ENCODE results near the gene CTSA.

The CTSA gene

DNA sequence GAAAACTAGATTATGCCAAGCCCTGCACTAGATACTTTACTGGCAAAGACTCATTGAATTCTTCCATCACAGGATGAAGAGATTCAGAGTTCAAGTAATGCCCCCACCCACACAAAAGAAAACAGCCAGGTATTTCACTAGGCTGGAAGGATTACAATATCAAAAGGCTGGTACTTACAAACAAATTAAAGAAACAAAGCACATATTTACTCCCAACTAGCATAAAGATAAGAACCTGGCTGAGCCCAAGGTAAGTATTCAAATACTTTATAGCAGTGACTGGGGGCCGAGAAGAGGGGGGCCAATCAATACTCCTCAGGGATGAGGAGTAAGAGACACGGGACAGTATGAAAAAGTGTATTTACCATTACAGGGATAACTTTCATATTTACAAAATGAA, 37.7 kb upstream of the CTSA start:
- H3K27ac ChIP-seq (ENCODE audit: low read length): no peak overlapping the region
- H4K20me1 ChIP-seq (ENCODE audit: insufficient read depth, low read length): no peaks in the 10 kb centered on the region
- H3K9ac ChIP-seq (ENCODE audit: low read length): no peak overlapping the region
- no peaks in the 10 kb centered on the region for H3K9me3 ChIP-seq (ENCODE audit: insufficient read depth, low read length)
- H3K4me1 ChIP-seq (ENCODE audit: low read length): peaks cover 13% of the 10 kb centered on the region
- H3K36me3 ChIP-seq (replicated peaks; ENCODE audit: low read depth, low read length): peaks cover 7% of the 10 kb centered on the region
- peaks cover 16% of the 10 kb centered on the region for H3K79me2 ChIP-seq (ENCODE audit: low read length)
- no peaks in the 10 kb centered on the region for H3K27me3 ChIP-seq (ENCODE audit: low read depth, low read length)
- no peak overlapping the region for H2AFZ ChIP-seq (ENCODE audit: low read depth, low read length)
- TF ChIP-seq CTCF (IDR thresholded peaks at IDR 0.05; ENCODE audit: low read depth, low read length) (no peak), EZH2phosphoT487 (IDR thresholded peaks at IDR 0.05; ENCODE audit: low read depth) (no peak)
- no peak overlapping the region for H3K4me3 ChIP-seq (ENCODE audit: low read length)
- H3K4me2 ChIP-seq (ENCODE audit: low read length): no peak overlapping the region

GRCh38 chr20:45857114-45857881, 33.8 kb upstream of the CTSA start, which contains the start of the genes ACOT8 and ZSWIM3:
ACOT8 (minus strand) TSS chr20:45857392; CDS start chr20:45857315, 77 bp downstream.
ZSWIM3 (plus strand) TSS chr20:45857614; CDS start chr20:45857826, 212 bp downstream.
- no peaks in the 10 kb centered on the region for H4K20me1 ChIP-seq (ENCODE audit: insufficient read depth, low read length)
- peaks cover 15% of the 10 kb centered on the region for H3K4me1 ChIP-seq (ENCODE audit: low read length)
- H2AFZ ChIP-seq (ENCODE audit: low read depth, low read length): peak within 1 kb of the TSS; percentile 96
- peaks cover 7% of the 10 kb centered on the region for H3K36me3 ChIP-seq (replicated peaks; ENCODE audit: low read depth, low read length)
- H3K9me3 ChIP-seq (ENCODE audit: insufficient read depth, low read length): no peaks in the 10 kb centered on the region
- H3K4me2 ChIP-seq (ENCODE audit: low read length): peak within 1 kb of the TSS; percentile 98
- no peak for TF ChIP-seq EZH2phosphoT487 (IDR thresholded peaks at IDR 0.05; ENCODE audit: low read depth)
- no peak for TF ChIP-seq CTCF (IDR thresholded peaks at IDR 0.05; ENCODE audit: low read depth, low read length)
- H3K27me3 ChIP-seq (ENCODE audit: low read depth, low read length): no peaks in the 10 kb centered on the region
- peak within 1 kb of the TSS; percentile 82 for H3K4me3 ChIP-seq (ENCODE audit: low read length)
- H3K9ac ChIP-seq (ENCODE audit: low read length): peak within 1 kb of the TSS; percentile 81
- peak within 1 kb of the TSS; percentile 63 for H3K27ac ChIP-seq (ENCODE audit: low read length)
- peaks cover 17% of the 10 kb centered on the region for H3K79me2 ChIP-seq (ENCODE audit: low read length)

GRCh38 chr20:45857882-45858216, 33.3 kb upstream of the CTSA start:
- Histone ChIP-seq H3K36me3 (replicated peaks; ENCODE audit: low read depth, low read length) (peaks cover 7% of the 10 kb centered on the region), H3K9ac (ENCODE audit: low read length) (peak overlapping the region; percentile 81), H3K9me3 (ENCODE audit: insufficient read depth, low read length) (no peaks in the 10 kb centered on the region), H3K79me2 (ENCODE audit: low read length) (peaks cover 17% of the 10 kb centered on the region), H3K4me1 (ENCODE audit: low read length) (peaks cover 15% of the 10 kb centered on the region), H3K27ac (ENCODE audit: low read length) (peak overlapping the region; percentile 63), H4K20me1 (ENCODE audit: insufficient read depth, low read length) (no peaks in the 10 kb centered on the region), H2AFZ (ENCODE audit: low read depth, low read length) (peak overlapping the region; percentile 96), H3K4me2 (ENCODE audit: low read length) (peak overlapping the region; percentile 75), H3K27me3 (ENCODE audit: low read depth, low read length) (no peaks in the 10 kb centered on the region), H3K4me3 (ENCODE audit: low read length) (peak overlapping the region; percentile 82)
- TF ChIP-seq EZH2phosphoT487 (IDR thresholded peaks at IDR 0.05; ENCODE audit: low read depth) (no peak), CTCF (IDR thresholded peaks at IDR 0.05; ENCODE audit: low read depth, low read length) (no peak)

DNA sequence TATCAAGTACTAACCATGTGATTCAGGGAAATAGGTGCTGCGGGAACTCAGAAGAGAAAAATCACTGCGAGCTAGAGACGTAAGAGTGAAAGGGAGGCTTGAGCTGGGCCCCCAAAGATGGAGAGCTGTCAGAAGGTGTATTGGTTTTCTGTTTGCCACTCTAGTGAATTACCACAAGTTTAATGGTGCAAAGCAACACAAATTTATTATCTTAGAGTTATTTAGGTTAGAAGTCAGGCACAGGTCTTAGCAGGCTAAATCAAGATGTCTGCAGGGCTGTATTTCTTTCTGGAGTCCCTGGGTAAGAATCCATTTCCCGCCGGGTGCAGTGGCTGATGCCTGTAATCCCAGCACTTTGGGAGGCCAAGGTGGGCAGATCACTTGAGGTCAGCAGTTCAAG, 31.2 kb upstream of the CTSA start:
- no peaks in the 10 kb centered on the region for H3K27me3 ChIP-seq (ENCODE audit: low read depth, low read length)
- H3K4me1 ChIP-seq (ENCODE audit: low read length): peaks cover 15% of the 10 kb centered on the region
- H3K4me2 ChIP-seq (ENCODE audit: low read length): no peak overlapping the region
- H3K4me3 ChIP-seq (ENCODE audit: low read length): no peak overlapping the region
- H2AFZ ChIP-seq (ENCODE audit: low read depth, low read length): no peak overlapping the region
- no peak overlapping the region for H3K27ac ChIP-seq (ENCODE audit: low read length)
- TF ChIP-seq CTCF (IDR thresholded peaks at IDR 0.05; ENCODE audit: low read depth, low read length): no peak
- TF ChIP-seq EZH2phosphoT487 (IDR thresholded peaks at IDR 0.05; ENCODE audit: low read depth): no peak
- H4K20me1 ChIP-seq (ENCODE audit: insufficient read depth, low read length): no peaks in the 10 kb centered on the region
- H3K9me3 ChIP-seq (ENCODE audit: insufficient read depth, low read length): no peaks in the 10 kb centered on the region
- H3K9ac ChIP-seq (ENCODE audit: low read length): no peak overlapping the region
- H3K79me2 ChIP-seq (ENCODE audit: low read length): peaks cover 17% of the 10 kb centered on the region
- H3K36me3 ChIP-seq (replicated peaks; ENCODE audit: low read depth, low read length): peaks cover 2% of the 10 kb centered on the region

Data from OCI-LY3 (cell line).